Coronary artery (tissue), 2 donors: ENCODE measurements around the gene GNPDA1.

Experiments used
- DNase-seq: peaks from one replicate; pipeline ENCODE4 v3.0.0-alpha.2; 2017; ENCODE audit warnings: low spot score
- H3K27ac ChIP-seq, 2 donors: fragments of 200-600 bp; sonication (generic); one replicate each; pipeline ENCODE4 v1.5.1; 2016 to 2019
- H3K4me3 ChIP-seq: fragments of 200-600 bp; sonication (generic); 2 replicates; pipeline ENCODE4 v1.5.1; 2016; ENCODE audit warnings: mild to moderate bottlenecking, moderate library complexity
- TF ChIP-seq, protein P1 (sequence below): fragments of 200-600 bp; sonication (generic); IDR thresholded peaks from one replicate; pipeline ENCODE4 v1.5.1; 2019; ENCODE audit warnings: antibody characterized with exemption

Gene GNPDA1

DNA sequence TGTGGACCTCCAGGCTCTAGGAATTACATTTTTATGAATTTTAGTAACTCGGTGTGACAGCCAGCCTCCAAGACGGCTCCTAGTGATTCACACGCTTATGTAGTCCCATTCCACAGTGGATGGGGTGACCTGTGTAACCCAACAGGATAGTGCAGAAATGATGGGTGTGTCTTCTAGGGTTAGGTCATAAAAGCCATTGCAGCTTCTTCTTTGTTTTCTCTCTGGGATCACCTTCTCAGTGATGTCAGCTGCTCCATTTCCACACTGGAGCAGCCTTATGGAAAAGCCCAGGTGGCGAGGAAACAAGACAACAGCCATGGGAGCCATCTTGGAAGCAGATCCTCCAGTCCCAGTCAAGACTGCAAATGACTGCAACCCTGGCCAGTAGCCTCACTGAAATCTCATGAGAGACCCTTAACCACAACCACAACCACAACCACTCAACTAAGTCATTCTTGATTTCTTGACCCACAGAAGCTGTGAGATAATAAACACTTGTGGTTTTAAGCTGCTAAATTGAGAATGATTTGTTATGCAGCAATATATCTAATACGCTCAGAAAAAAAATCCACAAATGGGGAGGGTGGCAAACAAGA, 5.1 kb upstream of the GNPDA1 start:
- H3K4me3 ChIP-seq: no peak overlapping the region
- no peak overlapping the region for H3K27ac ChIP-seq
- TF ChIP-seq, protein P1, sequence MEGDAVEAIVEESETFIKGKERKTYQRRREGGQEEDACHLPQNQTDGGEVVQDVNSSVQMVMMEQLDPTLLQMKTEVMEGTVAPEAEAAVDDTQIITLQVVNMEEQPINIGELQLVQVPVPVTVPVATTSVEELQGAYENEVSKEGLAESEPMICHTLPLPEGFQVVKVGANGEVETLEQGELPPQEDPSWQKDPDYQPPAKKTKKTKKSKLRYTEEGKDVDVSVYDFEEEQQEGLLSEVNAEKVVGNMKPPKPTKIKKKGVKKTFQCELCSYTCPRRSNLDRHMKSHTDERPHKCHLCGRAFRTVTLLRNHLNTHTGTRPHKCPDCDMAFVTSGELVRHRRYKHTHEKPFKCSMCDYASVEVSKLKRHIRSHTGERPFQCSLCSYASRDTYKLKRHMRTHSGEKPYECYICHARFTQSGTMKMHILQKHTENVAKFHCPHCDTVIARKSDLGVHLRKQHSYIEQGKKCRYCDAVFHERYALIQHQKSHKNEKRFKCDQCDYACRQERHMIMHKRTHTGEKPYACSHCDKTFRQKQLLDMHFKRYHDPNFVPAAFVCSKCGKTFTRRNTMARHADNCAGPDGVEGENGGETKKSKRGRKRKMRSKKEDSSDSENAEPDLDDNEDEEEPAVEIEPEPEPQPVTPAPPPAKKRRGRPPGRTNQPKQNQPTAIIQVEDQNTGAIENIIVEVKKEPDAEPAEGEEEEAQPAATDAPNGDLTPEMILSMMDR: no peak
- no peak for DNase-seq

DNA sequence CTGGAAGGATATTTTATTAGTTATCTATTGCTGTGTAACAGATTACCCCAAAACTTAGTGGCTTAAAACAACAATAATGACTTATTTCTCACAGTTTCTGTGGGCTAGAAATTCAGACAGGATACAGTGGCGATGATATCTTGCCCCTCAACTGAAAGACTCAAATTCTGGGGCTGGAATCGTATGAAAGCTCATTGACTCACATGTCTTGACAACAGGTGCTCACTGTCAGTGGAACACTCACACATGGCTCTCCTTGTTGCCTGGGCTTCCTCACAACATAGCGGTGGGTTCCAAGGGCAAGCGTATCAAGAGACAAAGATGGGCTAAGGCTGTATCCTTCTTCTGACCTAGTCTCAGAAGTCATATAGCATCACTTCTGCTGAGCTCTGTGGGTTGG, 3.7 kb upstream of the GNPDA1 start:
- TF ChIP-seq, protein P1: no peak
- no peak for DNase-seq
- Histone ChIP-seq H3K27ac (peak overlapping the region in 1 of 2 donors; percentile 65), H3K4me3 (no peak overlapping the region)

DNA sequence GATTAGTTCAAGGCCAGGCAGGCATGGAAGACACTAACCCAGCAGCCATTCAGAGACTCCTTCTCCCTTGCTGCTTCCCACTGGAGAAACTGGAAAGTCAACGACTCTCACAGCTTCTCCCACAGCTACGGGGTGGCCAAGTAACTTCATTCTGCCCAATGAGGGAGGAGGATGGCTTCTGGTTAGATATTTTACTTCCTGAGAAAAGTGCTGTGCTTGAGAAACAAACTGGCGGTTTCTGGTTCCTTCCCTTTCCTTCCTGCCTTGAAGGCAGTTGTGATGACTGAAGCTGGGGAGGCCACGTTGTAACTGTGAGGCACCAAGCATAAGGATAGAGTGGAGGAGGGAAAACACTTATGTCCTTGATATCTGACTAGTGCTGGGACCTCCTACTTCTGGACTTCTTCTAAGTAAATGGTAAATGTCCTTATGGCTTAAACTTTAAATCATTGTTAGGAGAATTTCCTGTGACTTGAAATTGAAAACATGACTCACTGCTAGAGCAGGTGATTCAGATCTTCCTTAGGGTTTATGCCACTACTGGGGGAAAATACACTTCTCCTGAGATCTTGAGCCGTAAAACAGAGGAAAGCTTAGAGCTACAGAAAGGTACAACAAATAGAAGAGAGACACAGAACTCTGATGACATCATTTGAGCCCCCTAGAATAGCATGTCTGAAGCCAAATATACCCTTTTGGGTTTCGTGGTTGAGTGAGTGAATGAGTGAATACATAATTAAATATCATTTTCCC, 3.1 kb upstream of the GNPDA1 start:
- TF ChIP-seq, protein P1: no peak
- H3K27ac ChIP-seq: peak overlapping the region in 1 of 2 donors; percentile 65
- H3K4me3 ChIP-seq: no peak overlapping the region
- no peak for DNase-seq

DNA sequence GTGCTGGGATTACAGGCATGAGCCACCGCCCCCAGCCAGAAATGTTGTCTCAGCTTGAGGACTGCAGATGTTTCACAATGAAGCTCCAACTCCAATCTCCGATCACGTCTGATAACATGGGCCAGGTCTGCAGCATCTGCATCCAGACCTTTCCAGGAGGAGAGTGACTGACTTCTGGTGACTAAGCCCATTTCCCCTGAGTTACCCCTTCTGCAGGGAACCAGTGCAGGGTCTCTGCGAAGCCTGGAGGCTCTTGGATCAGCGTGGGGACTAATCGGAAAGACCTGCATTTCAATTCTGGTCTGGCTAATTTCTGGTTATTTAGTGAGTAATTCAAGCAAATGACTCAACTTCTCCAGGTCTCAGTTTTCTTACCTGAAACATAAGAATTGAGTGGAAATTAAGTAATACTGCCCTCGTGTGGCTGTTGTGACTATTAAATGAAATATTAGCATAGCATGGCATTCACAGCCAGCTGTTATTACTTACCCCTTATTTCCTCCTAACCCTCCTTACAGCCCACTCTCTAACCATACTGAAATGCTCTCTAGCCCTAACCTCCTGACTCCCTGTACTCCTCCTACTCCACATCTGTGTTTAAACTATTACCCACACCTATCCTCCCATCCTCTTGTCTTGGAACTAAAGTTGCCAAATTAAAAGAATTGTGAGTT, 2.2 kb upstream of the GNPDA1 start:
- H3K4me3 ChIP-seq: no peak overlapping the region
- DNase-seq: no peak
- H3K27ac ChIP-seq: peak overlapping the region in 1 of 2 donors; percentile 65
- TF ChIP-seq, protein P1: peak; percentile 20

DNA sequence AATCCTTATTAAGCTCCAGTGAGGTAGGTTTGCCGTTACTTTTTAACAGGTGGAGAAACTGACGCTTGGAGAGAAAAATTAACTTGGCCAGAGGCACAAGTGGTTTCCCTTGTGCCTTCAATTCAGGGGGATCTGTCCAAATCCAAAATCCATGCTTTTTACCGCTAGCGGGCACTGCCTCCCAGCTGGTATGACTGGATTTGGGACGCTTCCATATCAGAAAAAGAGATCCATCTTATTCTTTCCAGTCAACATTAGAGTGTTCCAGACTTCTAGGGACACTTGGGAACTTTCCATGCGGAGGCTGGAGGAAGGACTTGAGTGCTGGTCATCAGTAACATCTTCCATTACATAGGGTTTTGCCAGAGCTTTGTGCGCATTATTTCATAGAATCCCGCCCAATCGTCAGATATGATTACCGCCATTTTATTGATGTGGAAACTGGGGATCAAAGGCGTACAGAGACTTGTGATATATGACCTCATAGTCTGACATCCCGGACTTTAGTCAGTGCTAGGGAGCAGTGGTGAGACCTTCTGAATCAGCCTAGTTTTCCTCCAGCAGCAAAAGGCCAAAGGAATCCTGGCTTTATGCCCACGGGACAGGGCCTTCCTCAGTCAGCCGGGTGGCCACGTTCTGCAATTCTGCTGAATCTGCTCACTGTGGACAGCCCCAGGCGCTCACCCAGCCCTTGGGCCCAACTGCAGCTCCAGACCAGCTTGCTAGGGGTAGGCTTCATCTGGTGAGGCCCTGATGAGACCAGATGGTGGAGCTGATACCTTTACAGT, 1.1 kb upstream of the GNPDA1 start:
- DNase-seq: no peak
- TF ChIP-seq, protein P1: no peak
- Histone ChIP-seq H3K4me3 (no peak overlapping the region), H3K27ac (peak overlapping the region; percentile 85 to 95)

DNA sequence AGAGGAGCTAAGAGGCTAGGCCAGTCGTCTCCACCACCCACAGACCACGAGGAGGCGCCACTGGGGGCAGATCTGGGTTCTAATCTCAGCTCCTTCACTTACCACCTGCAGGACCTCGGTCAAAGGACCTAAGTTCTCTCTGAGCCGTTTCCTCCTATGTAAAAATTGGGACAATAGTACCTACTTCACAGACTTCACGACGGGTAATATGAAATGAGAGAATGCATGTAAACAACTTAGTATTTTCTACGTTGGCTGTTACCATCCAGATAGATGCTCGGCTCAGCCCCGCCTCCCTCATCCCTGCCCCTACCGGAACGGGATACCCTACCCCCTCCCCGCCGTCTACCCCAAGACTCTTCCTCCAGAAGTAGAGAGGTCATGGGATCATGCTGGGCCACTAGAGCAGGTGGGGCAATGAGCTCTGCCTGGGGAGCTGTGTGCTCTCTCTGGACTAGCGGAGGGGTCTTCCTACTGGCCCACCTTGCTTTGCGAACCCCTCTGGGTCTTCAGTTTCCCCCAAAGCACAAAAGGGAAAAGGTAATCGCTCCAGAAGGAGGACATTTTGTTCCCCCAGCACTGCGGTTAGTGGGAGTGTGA, 541 bp downstream of the GNPDA1 start:
- peak overlapping the region; percentile 96 for H3K4me3 ChIP-seq
- no peak for DNase-seq
- TF ChIP-seq, protein P1: no peak
- peak overlapping the region; percentile 85 to 95 for H3K27ac ChIP-seq
